ENCODE results near the gene AMIGO3.
"Not testable (repeated sequence)": the region's sequence is repeated elsewhere in the genome, so short reads cannot be mapped to it uniquely, and the experiment has no call there.

The AMIGO3 gene

GRCh38 chr3:49686769-49687423, 32.6 kb downstream of the AMIGO3 start:
- DNase-seq, result peak; percentile 41

DNA sequence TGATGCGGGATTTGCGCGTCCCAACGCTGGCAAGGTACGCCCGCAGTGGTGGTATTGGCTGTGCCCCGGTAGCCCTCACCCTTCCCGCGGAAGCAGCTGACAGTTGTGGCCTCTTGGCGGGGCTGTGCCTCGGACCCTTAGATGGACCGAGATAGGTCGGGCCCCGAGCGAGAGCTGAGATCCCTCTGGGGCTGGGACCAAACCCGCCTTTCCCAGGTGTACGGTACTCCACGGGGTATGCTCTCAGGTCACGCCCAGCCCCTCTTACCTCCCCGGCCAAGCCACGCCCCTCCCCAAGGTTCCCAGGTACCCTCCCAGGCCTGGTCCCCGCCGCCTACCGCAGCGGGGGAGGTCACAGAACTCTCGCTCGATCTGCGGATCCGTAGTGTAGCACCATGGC, 33.1 kb downstream of the AMIGO3 start:
- peak; percentile 45 for DNase-seq

DNA sequence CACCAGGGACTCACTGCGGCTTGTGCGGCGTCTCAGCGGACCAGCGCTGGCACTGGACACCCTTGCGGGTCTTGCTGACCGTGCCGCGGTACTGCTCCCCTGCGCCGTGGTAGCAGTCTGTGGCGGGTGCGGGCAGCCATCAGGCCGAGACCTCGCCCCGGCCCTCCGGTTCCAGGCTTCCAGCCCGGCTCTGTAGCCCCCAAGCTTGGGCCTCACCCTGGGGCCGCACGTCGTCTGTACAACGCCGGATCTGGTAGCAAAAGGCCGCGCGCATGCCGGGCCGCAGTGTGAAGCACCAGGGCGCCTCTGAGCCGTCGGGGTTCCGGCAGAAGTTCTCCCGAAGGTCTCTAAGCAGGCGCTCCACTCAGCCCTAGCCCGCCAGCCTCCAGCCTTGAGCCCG, 33.6 kb downstream of the AMIGO3 start:
- DNase-seq, result not testable (repeated sequence)

DNA sequence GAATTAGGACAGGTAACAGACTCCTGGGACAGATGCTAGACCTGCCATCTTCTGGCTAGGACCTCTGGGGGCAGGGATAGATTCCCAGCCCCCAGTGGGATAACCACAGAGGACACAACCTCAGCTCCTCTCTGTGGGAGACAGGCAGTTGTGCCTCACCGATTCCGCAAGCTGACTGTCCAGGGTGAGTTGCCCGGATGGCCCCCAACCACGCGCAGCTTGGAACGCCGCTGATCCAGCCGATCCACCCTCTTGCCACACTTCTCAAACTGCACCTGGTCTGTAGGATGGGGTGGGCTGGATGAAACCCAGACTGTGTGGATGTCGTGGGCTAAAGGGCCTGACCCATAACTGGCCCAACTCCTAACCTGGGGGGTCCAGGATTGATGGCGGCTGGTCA, 34.4 kb downstream of the AMIGO3 start:
- not testable (repeated sequence) for DNase-seq

GRCh38 chr3:49684453-49684852, 35.0 kb downstream of the AMIGO3 start:
- not testable (repeated sequence) for DNase-seq

GRCh38 chr3:49683162-49683561, 36.3 kb downstream of the AMIGO3 start:
- DNase-seq, result no peak

- DNase-seq, result no peak
Measured at GRCh38 chr3:49681543-49681942, 37.9 kb downstream of the AMIGO3 start.

- DNase-seq, result no peak
Measured at GRCh38 chr3:49681232-49681522, 38.3 kb downstream of the AMIGO3 start.

GRCh38 chr3:49680493-49681231, 38.8 kb downstream of the AMIGO3 start:
- DNase-seq, result no peak

DNA sequence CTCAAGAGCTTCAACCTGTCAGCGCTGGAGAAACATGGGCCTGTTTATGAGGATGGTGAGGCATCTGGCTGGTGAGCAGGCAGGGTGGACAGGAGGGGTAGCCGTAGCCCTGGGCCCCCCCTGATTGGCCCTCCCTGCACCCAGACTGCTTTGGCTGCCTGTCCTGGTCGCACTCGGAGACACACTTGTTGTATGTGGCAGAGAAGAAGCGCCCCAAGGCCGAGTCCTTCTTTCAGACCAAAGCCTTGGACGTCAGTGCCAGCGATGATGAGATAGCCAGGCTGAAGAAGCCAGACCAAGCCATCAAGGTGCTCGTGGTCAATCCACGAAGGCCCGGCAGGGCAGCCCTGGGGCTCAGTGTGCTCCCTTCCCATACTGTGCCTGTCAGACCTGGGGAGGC, 43.6 kb downstream of the AMIGO3 start:
- no peak for DNase-seq

DNA sequence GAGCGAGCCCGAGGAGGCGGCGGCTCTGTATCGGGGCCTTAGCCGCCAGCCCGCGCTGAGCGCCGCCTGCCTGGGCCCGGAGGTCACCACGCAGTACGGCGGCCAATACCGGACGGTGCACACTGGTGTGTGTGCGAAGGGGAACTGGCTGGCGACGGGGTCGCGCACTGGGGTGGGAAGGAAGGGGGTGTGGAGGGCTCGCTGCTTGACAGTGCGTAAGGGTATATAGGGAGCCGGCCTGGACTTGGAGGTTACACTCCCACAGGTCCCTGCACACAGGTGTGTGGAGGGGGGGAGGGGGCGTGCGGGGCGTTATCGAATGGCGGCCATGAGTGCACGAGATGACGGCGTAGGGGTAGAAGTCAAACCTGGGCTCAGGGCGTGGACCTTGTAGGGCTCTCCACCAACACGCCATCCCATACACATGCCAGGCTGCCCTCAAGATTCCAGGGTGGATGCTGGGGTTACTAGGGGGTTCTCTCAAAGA, 44.9 kb downstream of the AMIGO3 start:
- DNase-seq, result peak; percentile 44

GRCh38 chr3:49673715-49674496, 45.6 kb downstream of the AMIGO3 start, which contains the start of gene APEH:
Gene APEH, plus strand, starts transcription at chr3:49674351. Its CDS starts 51 bp downstream, at chr3:49674402.
- peak; percentile 99 for DNase-seq

DNA sequence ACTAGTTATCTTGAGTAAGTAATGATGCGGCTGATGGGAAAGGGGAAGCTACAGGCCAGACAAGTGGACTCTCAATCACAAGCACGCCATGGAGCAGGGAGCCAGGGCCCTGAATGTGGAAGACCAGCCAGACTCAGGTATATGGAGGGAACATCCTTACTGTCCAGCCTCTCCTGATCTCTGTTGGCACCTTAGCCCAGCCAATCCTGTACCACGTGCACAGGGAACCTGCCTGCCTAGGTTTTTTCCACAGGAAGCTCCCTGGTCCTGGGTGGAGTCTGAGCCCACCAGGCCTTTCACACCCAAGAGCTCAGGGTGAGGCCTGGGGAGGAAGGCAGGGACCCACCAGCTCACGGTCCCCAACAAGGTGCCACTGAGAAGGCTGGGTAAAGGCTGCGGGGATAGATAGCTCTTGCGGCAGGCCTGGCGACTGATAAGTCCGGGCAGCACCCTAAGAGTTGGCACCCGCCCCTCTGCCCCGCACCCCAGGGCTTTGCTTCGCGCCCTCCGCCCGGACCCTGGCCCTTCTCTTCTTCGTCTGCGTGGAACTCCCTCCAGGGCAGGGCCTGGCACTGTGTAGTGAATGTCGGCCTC, 46.3 kb downstream of the AMIGO3 start:
- DNase-seq, result no peak

GRCh38 chr3:49671291-49672288, 47.9 kb downstream of the AMIGO3 start:
- peak; percentile 74 for DNase-seq

DNA sequence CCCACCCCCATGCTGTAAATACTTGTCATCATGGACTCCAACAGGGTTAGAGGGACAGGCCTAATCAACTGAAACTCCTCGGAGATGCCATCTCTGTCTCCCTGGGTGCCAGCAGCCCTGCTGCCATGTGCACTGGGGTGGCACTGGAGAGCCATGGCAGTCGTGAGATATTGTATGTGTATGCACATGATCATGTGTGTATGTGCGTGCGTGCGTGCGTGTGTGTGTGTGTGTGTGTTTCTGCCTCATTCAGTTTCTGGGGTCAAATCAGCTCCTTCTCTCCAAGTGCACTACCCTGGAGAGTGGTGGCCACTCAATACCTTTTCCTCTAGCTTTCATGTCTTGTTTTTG, 48.6 kb downstream of the AMIGO3 start:
- no peak for DNase-seq

- no peak for DNase-seq
Measured at GRCh38 chr3:49669352-49669751, 50.1 kb downstream of the AMIGO3 start.

DNA sequence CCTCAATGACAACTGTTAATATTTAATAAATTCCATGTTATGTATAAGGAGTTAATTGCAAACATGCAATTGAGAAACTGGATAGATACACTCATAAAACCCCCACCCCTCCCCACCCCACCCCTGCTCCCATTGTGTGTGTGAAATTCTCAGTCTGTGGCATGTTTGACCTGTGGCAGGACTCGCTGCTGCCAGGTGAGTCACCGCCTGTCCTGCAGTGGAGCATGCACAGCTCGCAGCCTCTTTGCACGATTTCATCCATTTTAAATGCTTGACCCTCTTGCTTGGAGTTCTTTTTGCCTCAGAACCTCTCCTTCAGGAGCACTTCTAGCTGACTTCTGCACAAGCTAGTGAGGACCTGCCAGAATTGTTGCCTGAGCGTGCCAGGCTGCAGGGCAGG, 50.6 kb downstream of the AMIGO3 start:
- DNase-seq, result no peak

DNA sequence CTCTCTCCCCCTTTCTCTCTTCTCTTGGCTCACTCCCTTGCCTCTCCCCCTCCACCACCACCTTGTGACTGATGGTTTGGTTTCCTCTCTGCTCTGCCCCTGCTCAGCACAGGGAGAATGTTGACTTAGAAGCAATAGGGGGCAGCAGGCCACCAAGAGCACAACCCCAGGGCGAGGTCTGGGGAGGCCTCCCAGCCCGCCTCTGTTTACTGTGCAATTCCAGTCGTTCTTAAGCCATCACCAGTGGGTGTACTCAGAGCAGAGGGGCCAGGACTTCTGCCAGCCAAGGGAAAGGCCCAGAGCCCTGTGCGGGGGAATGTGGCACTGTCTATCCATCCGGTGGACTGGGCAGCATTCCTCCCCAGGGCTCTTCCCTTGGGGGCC, 51.1 kb downstream of the AMIGO3 start:
- DNase-seq, result no peak

- DNase-seq, result no peak
Measured at GRCh38 chr3:49667701-49668413, 51.6 kb downstream of the AMIGO3 start.

All from activated naive CD4-positive, alpha-beta T cell treated with anti-CD3 and anti-CD28 coated beads, Interleukin-2, amount 50 U/mL, for 16 hours (primary cell).